Ascending aorta (tissue), 2 donors: ENCODE results near the gene URB1. TPM values are rescaled to one million over a fixed set of nuclear protein-coding genes. Genes with fewer than 3 reads are reported as not detected.

ENCODE experiments used
- DNase-seq, 2 donors: peaks; one replicate each; pipeline ENCODE4 v3.0.0-alpha.2; 2019; ENCODE audit warnings: low spot score in 2 of 2
- H3K27ac ChIP-seq, 2 donors: fragments of 200-600 bp; sonication (generic); one replicate each; pipeline ENCODE4 v1.5.1; 2016 to 2017; ENCODE audit warnings: mild to moderate bottlenecking in 1 of 2
- H3K27me3 ChIP-seq: fragments of 200-600 bp; sonication (generic); one replicate; pipeline ENCODE4 v1.5.1; 2017
- H3K36me3 ChIP-seq, 2 donors: fragments of 200-600 bp; sonication (generic); one replicate each; pipeline ENCODE4 v1.5.1; 2016
- H3K4me1 ChIP-seq, 2 donors: fragments of 200-600 bp; sonication (generic); one replicate each; pipeline ENCODE4 v1.5.1; 2016 to 2017; ENCODE audit warnings: mild to moderate bottlenecking in 1 of 2
- H3K4me3 ChIP-seq, 2 donors: fragments of 200-600 bp; sonication (generic); one replicate each; pipeline ENCODE4 v1.5.1; 2016 to 2017; ENCODE audit warnings: mild to moderate bottlenecking in 1 of 2
- H3K9me3 ChIP-seq, 2 donors: fragments of 200-600 bp; sonication (generic); one replicate each; pipeline ENCODE4 v1.5.1; 2016
- CTCF ChIP-seq, 3 experiments: fragments of 200-600 bp in 2 of 3; fragments of 450-650 bp in 1 of 3; sonication (generic) in 2 of 3; IDR thresholded peaks; one replicate each; pipeline ENCODE4 v1.5.1; 2016 to 2019; ENCODE audit warnings: antibody characterized with exemption in 3 of 3, mild to moderate bottlenecking in 1 of 3, moderate library complexity in 1 of 3
- intact Hi-C: fragments of 100-400 bp; cut with DNase I; formaldehyde crosslinking; loops from one replicate; pipeline ENCODE4 v1.15.1; 2023
- total RNA-seq: library from RNA; depleted of rRNA; stranded (reverse); fragments of >200 nt; gene quantifications from one replicate; pipeline ENCODE4 v1.1.0, GENCODE V29; 2016

Gene URB1
- total RNA-seq, 1 donor from 2014 or later, result 35.4 TPM

- Histone ChIP-seq H3K9me3 (no peaks in the 10 kb centered on the region), H3K27me3 (no peaks in the 10 kb centered on the region), H3K36me3 (peaks cover 87 to 97% of the 10 kb centered on the region in 2 donors), H3K4me3 (no peak overlapping the region), H3K4me1 (no peaks in the 10 kb centered on the region), H3K27ac (no peak overlapping the region)
- no peak for TF ChIP-seq CTCF (IDR thresholded peaks at IDR 0.05)
- DNase-seq, result no peak
- intact Hi-C loops, result no loop called here
Observed at GRCh38 chr21:32322103-32322502, 70.7 kb downstream of the URB1 start.

- TF ChIP-seq CTCF (IDR thresholded peaks at IDR 0.05), result no peak
- intact Hi-C loops, result no loop called here
- Histone ChIP-seq H3K4me3 (no peak overlapping the region), H3K27ac (no peak overlapping the region), H3K4me1 (no peaks in the 10 kb centered on the region), H3K27me3 (no peaks in the 10 kb centered on the region), H3K9me3 (no peaks in the 10 kb centered on the region), H3K36me3 (peaks cover 93 to 100% of the 10 kb centered on the region in 2 donors)
- peak in 1 of 2 donors; percentile 54 for DNase-seq
Observed at GRCh38 chr21:32321480-32321879, 71.3 kb downstream of the URB1 start.

GRCh38 chr21:32320726-32321125, 72.1 kb downstream of the URB1 start:
- no peaks in the 10 kb centered on the region for H3K27me3 ChIP-seq
- peaks cover 98 to 100% of the 10 kb centered on the region in 2 donors for H3K36me3 ChIP-seq
- intact Hi-C loops, result no loop called here
- no peaks in the 10 kb centered on the region for H3K9me3 ChIP-seq
- no peak for TF ChIP-seq CTCF (IDR thresholded peaks at IDR 0.05)
- no peak overlapping the region for H3K27ac ChIP-seq
- no peaks in the 10 kb centered on the region for H3K4me1 ChIP-seq
- no peak overlapping the region for H3K4me3 ChIP-seq
- peak in 1 of 2 donors; percentile 40 for DNase-seq

- Histone ChIP-seq H3K36me3 (peaks cover 95 to 99% of the 10 kb centered on the region in 2 donors), H3K27ac (no peak overlapping the region), H3K4me3 (no peak overlapping the region), H3K4me1 (no peaks in the 10 kb centered on the region), H3K27me3 (no peaks in the 10 kb centered on the region), H3K9me3 (no peaks in the 10 kb centered on the region)
- TF ChIP-seq CTCF (IDR thresholded peaks at IDR 0.05), result no peak
- intact Hi-C loops, result no loop called here
- no peak for DNase-seq
Observed at GRCh38 chr21:32320059-32320458, 72.8 kb downstream of the URB1 start.

- H3K4me3 ChIP-seq, result no peak overlapping the region
- peaks cover 95 to 99% of the 10 kb centered on the region in 2 donors for H3K36me3 ChIP-seq
- TF ChIP-seq CTCF (IDR thresholded peaks at IDR 0.05), result no peak
- no peaks in the 10 kb centered on the region for H3K9me3 ChIP-seq
- no peak for DNase-seq
- H3K27ac ChIP-seq, result no peak overlapping the region
- H3K4me1 ChIP-seq, result no peaks in the 10 kb centered on the region
- intact Hi-C loops, result no loop called here
- no peaks in the 10 kb centered on the region for H3K27me3 ChIP-seq
Observed at GRCh38 chr21:32319012-32319411, 73.8 kb downstream of the URB1 start.

- H3K9me3 ChIP-seq, result no peaks in the 10 kb centered on the region
- H3K36me3 ChIP-seq, result peaks cover 86 to 98% of the 10 kb centered on the region in 2 donors
- no peak overlapping the region for H3K27ac ChIP-seq
- intact Hi-C loops, result no loop called here
- no peaks in the 10 kb centered on the region for H3K4me1 ChIP-seq
- H3K4me3 ChIP-seq, result no peak overlapping the region
- H3K27me3 ChIP-seq, result no peaks in the 10 kb centered on the region
- DNase-seq, result no peak
- TF ChIP-seq CTCF (IDR thresholded peaks at IDR 0.05), result no peak
Observed at GRCh38 chr21:32317726-32318125, 75.1 kb downstream of the URB1 start.
